Activated CD4-positive, alpha-beta T cell treated with anti-CD3 and anti-CD28 coated beads, Interleukin-2, amount 50 U/mL, for 4 hours (primary cell): ENCODE results near the gene FBXO2.

Source experiments
- DNase-seq, 2 experiments: peaks; one replicate each; pipeline ENCODE4 v3.0.0-alpha.2; 2020

Gene FBXO2

GRCh38 chr1:11654137-11654938 is at the start of gene FBXO2, which contains the start of gene FBXO44:
Gene FBXO2, minus strand, starts transcription at chr1:11654429. Its CDS starts 89 bp downstream, at chr1:11654340.
Gene FBXO44, plus strand, starts transcription at chr1:11654877. Its CDS starts 959 bp downstream, at chr1:11655836.
- DNase-seq: peak; percentile 61 to 66

- DNase-seq: no peak
These were observed 49.3 kb upstream of the FBXO2 start for GRCh38 chr1:11703357-11704193.

GRCh38 chr1:11701981-11702803 is 48.0 kb upstream of the FBXO2 start:
- no peak for DNase-seq

GRCh38 chr1:11701551-11701961 is 47.3 kb upstream of the FBXO2 start:
- no peak for DNase-seq

- no peak for DNase-seq
These were observed 46.6 kb upstream of the FBXO2 start for GRCh38 chr1:11700601-11701467.

- no peak for DNase-seq
These were observed 43.6 kb upstream of the FBXO2 start for GRCh38 chr1:11697893-11698210.

GRCh38 chr1:11697188-11697892 is 43.1 kb upstream of the FBXO2 start:
- DNase-seq: no peak

GRCh38 chr1:11695861-11696260 is 41.6 kb upstream of the FBXO2 start:
- no peak for DNase-seq

GRCh38 chr1:11693917-11694316 is 39.7 kb upstream of the FBXO2 start:
- no peak for DNase-seq

GRCh38 chr1:11693024-11693590 is 38.9 kb upstream of the FBXO2 start:
- peak; percentile 18 to 23 for DNase-seq

GRCh38 chr1:11691928-11692711 is 37.9 kb upstream of the FBXO2 start:
- no peak for DNase-seq

GRCh38 chr1:11691302-11691914 is 37.2 kb upstream of the FBXO2 start, which contains the start of gene DRAXIN:
Gene DRAXIN, plus strand, starts transcription at chr1:11691710. Its CDS starts 14,549 bp downstream, at chr1:11706259.
- no peak for DNase-seq

GRCh38 chr1:11690397-11691301 is 36.4 kb upstream of the FBXO2 start:
- no peak for DNase-seq

GRCh38 chr1:11688506-11688905 is 34.3 kb upstream of the FBXO2 start:
- no peak for DNase-seq

- no peak for DNase-seq
These were observed 31.1 kb upstream of the FBXO2 start for GRCh38 chr1:11685210-11685752.

- no peak for DNase-seq
These were observed 29.8 kb upstream of the FBXO2 start for GRCh38 chr1:11684070-11684469.

- no peak for DNase-seq
These were observed 28.6 kb upstream of the FBXO2 start for GRCh38 chr1:11682799-11683198.

GRCh38 chr1:11682287-11682771 is 28.1 kb upstream of the FBXO2 start:
- no peak for DNase-seq
